ENCODE results near the gene DRD4. TPM values are rescaled to one million over a fixed set of nuclear protein-coding genes. Genes with fewer than 3 reads are reported as not detected.

DRD4 gene
- total and polyA plus RNA-seq, 2 experiments from 2014 or later, result 1.1 TPM; not detected in 1

DNA sequence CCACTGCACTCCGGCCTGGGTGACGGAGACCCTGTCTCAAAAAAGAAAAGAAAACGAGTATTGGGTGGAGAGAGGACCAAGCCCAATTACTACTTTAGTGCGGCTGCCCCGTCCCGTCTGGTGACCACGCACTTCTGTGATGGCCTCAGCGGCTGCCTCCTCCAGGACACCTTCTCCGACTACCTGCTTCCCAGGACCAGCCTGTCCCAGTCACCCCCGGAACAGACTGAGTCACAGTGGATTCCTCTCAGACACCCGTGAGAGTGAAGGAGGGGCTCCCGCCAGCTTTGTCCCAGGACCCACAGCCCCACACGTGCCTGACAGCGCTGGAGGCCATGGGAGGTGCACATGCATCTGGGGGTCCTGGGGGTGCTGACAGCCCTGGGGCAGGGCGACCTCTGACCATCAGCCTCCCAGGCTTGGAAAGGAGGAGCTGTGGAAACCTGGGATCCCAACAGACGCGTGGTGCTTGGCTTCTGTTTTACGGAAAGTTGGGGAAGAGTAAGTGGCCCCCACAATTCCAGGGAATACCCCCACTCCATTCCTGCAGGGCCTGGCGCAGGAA, 4.8 kb downstream of the DRD4 start:
- Histone ChIP-seq H3K36me3 (replicated peaks; ENCODE audit: insufficient read depth, low read depth) (no peaks in the 10 kb centered on the region), H3K9me3 (ENCODE audit: low read depth) (no peaks in the 10 kb centered on the region), H3K4me1 (ENCODE audit: insufficient read depth) (peaks cover 19% of the 10 kb centered on the region), H3K4me3 (no peak overlapping the region), H3K9me2 (replicated peaks; ENCODE audit: insufficient read depth) (no peaks in the 10 kb centered on the region), H4K20me1 (ENCODE audit: insufficient read depth, poor library complexity, severe bottlenecking) (peaks cover 30% of the 10 kb centered on the region), H3K79me2 (no peaks in the 10 kb centered on the region), H3K27ac (no peak overlapping the region), H2AFZ (no peak overlapping the region), H3K4me2 (no peak overlapping the region), H3K27me3 (peaks cover 32% of the 10 kb centered on the region)
- no peak for TF ChIP-seq EZH2 (IDR thresholded peaks at IDR 0.05; ENCODE audit: borderline replicate concordance)
- no peak for TF ChIP-seq CTCF (IDR thresholded peaks at IDR 0.05; ENCODE audit: poor library complexity)
- TF ChIP-seq EZH2phosphoT487 (IDR thresholded peaks at IDR 0.05; ENCODE audit: low read depth, severe bottlenecking, unreplicated experiment), result no peak
- whole genome bisulfite sequencing (ENCODE audit: low lambda C conversion rate, missing lambda C conversion rate), result 95% methylated on average over 19 of the region's 19 CpGs
- peak; percentile 5 for DNase-seq (ENCODE audit: low spot score)

DNA sequence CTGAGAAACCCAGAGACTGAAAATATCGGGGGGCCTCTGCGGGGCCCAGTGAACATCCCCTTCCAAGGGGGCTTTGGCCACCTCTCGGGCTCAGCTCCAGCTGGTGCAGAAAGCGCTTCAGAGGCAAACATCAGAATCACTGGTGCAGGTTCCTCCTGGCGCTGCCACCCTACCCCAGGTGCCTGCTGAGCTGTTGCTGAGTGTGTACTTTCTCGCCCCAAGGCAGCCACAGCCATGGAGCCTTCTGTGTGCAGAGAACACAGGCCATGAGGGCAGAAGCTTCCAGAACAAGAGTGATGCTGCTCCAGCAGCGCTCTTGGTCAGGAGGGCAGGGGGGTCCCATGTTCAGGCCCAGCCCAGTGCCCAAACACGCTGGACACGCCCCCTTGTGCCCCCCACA, 6.3 kb downstream of the DRD4 start:
- Histone ChIP-seq H3K79me2 (no peaks in the 10 kb centered on the region), H3K4me2 (no peak overlapping the region), H3K4me3 (no peak overlapping the region), H3K9me2 (replicated peaks; ENCODE audit: insufficient read depth) (no peaks in the 10 kb centered on the region), H4K20me1 (ENCODE audit: insufficient read depth, poor library complexity, severe bottlenecking) (peaks cover 17% of the 10 kb centered on the region), H3K4me1 (ENCODE audit: insufficient read depth) (peaks cover 9% of the 10 kb centered on the region), H2AFZ (no peak overlapping the region), H3K9me3 (ENCODE audit: low read depth) (no peaks in the 10 kb centered on the region), H3K27ac (no peak overlapping the region), H3K36me3 (replicated peaks; ENCODE audit: insufficient read depth, low read depth) (no peaks in the 10 kb centered on the region), H3K27me3 (peaks cover 20% of the 10 kb centered on the region)
- no peak for DNase-seq (ENCODE audit: low spot score)
- WGBS (ENCODE audit: low lambda C conversion rate, missing lambda C conversion rate), result 84% methylated on average over 9 of the region's 9 CpGs
- TF ChIP-seq EZH2 (IDR thresholded peaks at IDR 0.05; ENCODE audit: borderline replicate concordance) (no peak), CTCF (IDR thresholded peaks at IDR 0.05; ENCODE audit: poor library complexity) (no peak), EZH2phosphoT487 (IDR thresholded peaks at IDR 0.05; ENCODE audit: low read depth, severe bottlenecking, unreplicated experiment) (no peak)

DNA sequence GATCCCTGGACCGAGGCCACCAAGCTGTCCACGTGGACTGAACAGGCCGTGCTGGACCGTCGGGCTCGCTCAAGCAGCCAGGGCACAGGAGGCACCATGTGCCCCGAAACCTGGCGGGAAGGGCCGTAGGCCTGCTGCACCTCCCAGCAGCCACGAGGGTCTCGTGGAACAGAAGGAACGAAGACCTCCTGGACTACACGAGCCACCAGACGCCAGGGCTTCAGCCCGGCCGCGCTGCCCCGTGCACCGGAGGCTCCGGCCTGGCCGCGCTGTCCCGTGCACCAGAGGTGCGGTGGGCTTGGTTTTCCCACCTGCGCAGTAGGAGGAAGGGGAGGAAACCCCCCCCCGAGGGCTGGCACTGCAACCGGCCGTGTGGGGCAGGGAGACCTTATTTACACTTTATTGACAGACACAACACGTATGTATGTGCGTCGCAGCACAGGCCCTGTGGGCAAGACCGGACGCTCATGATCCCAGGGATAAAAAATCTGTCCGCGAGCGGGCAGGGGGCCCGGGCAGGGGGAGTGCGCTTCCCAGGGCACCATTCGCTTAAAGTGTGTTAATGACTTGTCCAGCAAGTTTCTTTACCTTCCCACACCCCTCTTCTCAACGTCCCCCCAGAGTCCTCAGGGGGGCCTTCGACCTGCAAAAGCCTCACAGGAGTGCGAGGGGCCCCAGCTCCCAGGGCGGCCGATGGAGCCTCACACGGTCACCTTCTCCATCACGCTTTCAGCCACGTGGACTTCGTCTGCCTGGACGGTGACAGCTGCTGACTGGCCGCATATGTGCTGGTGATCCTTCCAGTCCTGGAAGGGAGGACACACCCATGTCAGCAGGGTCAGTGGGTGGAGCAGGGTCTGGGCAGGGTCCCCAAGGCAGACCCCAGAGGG, 7.0 kb downstream of the DRD4 start:
- Histone ChIP-seq H3K79me2 (no peaks in the 10 kb centered on the region), H3K36me3 (replicated peaks; ENCODE audit: insufficient read depth, low read depth) (no peaks in the 10 kb centered on the region), H3K9me2 (replicated peaks; ENCODE audit: insufficient read depth) (no peaks in the 10 kb centered on the region), H3K27me3 (peaks cover 13% of the 10 kb centered on the region), H3K27ac (no peak overlapping the region), H3K4me3 (no peak overlapping the region), H3K9me3 (ENCODE audit: low read depth) (no peaks in the 10 kb centered on the region), H2AFZ (no peak overlapping the region), H4K20me1 (ENCODE audit: insufficient read depth, poor library complexity, severe bottlenecking) (peaks cover 10% of the 10 kb centered on the region), H3K4me2 (no peak overlapping the region), H3K4me1 (ENCODE audit: insufficient read depth) (peaks cover 2% of the 10 kb centered on the region)
- 93% methylated on average over 46 of the region's 50 CpGs for WGBS (ENCODE audit: low lambda C conversion rate, missing lambda C conversion rate)
- TF ChIP-seq EZH2 (IDR thresholded peaks at IDR 0.05; ENCODE audit: borderline replicate concordance) (no peak), EZH2phosphoT487 (IDR thresholded peaks at IDR 0.05; ENCODE audit: low read depth, severe bottlenecking, unreplicated experiment) (no peak), CTCF (IDR thresholded peaks at IDR 0.05; ENCODE audit: poor library complexity) (no peak)
- no peak for DNase-seq (ENCODE audit: low spot score)
